HL-60/S4 treated with phorbol 12-myristate 13-acetate at 8.2 ng/mL for 4 days and 3 days (cell line): ENCODE data around the gene DZIP1.

Experiments used
- in situ Hi-C: fragments of 300-500 bp; cut with MboI; formaldehyde crosslinking; loops from 2 replicates; pipeline ENCODE4 v1.15.0; 2022; ENCODE audit warnings: low sequenced_read_pairs

The DZIP1 gene

DNA sequence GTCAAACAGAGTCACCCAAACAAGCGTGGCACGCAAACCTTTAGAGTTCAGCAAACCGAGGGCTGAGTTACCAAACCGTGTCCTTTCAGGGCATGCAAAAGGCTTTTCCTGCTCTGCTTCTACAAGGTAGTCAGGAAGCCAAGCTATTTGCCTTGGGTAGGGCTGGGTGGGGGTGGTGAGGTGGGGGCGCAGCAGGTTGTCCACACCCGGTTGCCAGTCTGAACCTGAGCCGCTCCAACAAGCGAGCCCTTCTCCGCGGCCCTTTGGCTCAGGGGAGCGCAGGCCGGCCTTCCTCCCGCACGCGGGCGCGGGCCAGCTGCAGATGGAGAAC is 92.3 kb downstream of the DZIP1 start:
- in situ Hi-C loops, result no loop called here

DNA sequence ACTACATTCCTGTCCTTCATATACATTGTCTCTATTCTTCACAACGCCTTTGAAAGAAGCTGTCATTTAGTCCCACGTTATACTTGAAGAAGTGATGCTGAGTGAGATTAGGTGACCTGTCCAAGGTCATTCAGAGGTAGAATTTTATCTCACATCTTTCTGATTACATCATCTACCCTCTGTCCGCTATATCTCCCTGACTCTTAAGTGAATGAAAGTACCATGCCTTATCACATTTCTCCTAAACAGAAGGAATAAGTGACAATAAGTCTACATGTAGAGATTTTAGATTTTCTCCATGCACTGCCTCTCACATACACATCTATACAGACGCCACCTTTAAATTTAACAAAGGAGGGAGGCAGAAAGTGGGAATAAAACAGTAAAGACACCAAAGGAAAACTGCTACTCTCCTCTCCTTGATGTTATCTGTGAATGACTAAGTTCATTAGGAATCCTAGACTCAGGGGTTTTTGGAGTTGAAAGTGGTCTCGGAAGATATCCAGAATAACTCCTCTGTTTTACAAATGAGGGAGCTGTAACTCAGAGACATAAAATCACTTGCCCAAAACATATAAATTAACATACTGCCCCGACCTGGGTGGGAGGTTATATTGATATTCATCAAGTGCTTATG is 96.9 kb downstream of the DZIP1 start:
- in situ Hi-C loops, result no loop called here

DNA sequence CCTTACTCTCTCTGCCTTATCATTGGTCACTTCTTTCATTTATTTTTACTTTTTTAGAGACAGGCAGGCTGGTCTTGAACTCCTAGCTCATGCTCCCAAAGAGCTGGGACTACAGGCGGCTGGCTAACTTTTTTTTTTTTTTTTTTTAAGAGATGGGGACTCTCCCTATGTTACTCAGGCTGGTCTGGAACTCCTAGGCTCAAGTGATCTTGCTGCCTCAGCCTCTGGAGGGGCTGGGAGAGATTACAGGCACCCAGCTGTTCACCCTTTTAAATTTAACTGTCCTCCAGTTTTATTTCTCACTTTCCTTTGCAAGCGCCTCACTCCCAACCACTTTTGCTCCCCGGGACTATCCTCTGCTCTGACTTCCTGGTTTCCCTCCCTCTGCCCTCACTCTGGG is 97.6 kb downstream of the DZIP1 start:
- in situ Hi-C loops, result no loop called here

DNA sequence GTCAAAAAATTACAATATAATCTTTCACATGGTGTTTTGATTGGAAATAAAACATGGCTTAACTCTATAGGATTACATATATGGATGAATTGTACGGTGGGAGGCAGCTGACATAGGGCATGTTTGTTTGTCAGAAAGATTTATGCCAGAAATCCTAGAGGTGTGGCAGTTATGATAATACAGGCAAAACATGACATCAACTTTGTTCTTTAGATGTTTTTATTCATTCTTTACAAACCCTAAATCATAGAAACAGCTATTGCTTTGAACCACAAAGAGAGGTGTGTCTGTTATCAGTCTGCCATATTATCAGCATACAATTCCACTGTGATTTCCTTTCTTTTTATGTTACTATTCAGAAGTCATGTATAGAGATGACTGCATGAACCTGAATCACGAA is 100.2 kb downstream of the DZIP1 start:
- in situ Hi-C loops, result no loop called here

DNA sequence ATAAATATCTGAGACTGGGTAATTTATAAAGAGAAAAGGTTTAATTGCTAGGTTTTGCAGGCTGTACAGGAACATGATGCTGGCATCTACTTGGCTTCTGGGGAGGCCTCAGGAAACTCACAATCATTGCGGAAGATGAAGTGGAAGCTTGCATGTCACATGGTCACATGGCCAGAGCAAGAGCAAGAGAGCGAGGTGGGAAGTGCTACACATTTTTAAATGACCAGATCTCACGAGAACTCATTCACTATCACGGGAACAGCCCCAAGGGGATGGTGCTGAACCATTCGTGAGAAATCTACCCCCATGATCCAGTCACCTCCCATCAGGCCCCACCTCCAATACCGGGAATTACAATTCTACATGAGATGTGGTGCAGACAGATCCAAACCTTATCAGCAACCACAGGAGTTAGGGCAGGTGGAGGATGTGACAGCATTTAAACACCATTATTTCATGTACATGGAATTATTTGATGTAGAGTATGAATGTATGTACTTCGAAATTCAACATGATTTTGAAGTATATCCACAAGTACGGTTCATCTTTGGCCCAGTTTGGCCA is 102.5 kb downstream of the DZIP1 start:
- in situ Hi-C loops, result no loop called here

DNA sequence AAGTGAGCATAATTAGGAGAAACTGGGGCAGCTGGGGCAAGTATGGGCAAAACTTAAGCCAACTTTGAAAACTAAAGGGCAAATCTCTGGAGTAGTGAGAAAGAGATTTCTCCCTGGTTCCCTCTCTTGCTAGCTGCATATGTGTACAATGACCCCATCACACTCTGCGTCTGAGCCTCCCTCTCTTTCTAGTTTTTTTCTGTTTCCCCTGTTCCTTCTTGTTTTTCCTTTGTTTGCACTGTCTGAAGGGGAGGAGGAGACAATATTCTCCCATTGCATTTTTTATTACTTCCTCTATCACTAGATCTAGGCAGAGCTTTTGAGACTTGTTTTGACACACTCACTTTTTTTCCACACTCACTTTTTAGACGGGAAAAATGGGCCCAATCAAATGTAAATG is 103.2 kb downstream of the DZIP1 start:
- in situ Hi-C loops, result no loop called here

DNA sequence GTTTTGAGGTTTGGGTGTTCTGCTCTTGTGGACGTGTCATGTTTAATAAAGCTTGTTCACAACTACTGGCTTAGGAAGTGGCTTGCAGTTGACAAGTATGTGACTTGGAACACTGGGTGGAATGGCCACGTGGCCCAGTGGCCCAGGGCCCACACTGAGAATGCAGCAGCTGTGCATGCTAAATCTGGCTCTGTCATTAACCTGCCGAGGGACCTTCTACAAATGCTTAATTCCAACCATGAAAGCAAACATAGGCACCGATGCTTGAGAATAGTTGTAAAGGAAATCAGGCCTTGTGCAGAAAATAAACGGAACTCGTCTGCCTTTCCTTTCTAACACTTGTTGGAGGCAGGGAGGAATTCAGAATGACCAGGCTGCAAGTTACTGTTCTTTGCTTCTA is 103.6 kb downstream of the DZIP1 start:
- in situ Hi-C loops, result no loop called here

DNA sequence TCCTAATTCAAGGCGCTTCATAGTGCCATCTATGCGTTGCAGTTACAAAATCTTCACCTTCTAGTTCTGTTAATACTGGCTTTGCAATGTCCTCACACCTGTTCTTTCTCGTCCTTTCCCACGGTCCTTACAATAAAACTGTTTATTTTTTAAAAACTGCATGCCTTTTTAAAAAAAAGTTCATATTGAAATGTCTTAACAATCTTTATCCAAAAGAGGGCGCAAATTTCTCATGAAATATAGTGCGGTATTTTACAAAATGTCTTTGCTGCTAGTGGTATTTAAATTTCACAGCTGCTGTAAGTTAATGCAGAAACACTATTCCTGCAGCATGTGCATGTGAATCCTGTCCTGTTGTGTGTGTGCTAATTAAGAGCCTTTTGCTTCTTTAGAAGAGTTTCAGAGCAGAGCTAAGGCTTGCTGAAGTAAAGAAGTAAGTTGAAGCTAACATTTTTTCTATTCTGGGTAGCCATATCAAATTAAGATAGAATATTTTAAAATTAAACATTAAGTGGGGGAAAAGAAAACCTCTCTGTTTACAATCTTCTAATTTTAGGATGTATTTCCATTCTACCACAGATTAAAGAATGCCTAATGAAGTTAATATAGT is 107.8 kb downstream of the DZIP1 start:
- in situ Hi-C loops, result no loop called here

DNA sequence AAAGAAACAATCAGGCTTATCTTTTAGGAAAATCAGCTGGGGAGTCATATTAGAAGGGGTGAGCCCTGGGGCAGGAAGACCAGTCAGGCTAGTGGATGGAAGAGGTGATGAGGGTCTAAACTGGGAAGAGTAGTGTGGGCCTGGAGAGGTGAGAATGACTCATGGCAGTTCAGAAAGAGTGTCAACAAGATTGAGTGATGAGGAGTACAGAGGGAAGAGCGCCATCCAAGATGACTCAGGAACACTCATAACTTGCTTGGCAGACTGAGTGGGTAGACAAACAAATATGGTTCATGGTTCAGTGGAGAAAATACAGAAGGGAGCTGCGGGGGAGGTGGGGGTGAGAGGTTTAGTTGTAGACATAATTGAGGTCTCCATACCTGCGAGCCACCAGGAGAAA is 109.3 kb downstream of the DZIP1 start:
- in situ Hi-C loops, result no loop called here

DNA sequence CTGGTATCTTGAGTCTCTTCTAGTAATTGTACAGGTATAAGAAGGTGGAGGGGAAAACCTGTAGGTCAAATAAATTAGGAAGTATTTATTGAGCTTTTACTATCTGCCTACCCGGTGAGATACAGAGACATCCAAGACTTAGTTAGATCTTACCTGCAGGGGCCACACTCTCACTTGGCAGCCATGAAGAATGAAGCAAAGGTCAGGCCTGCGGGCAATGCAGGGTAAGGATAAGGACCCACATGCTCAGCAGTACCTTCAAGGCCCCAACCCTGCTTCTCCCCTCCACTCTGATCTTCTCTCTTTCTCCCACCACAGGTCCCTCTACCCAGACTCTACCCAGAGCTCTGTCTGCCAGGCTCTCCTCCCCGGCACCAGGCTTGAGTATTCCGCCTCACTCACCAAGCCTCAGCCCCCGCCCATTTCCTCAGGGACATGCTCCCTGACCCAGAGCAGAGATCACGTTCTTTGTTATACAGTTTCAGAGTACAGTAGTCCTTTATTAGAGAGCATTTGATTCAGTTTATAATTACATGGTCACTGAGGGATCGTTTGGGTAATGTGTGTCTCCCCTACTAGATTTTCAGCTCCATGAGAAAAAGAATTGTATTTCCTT is 110.9 kb downstream of the DZIP1 start:
- in situ Hi-C loops, result no loop called here

DNA sequence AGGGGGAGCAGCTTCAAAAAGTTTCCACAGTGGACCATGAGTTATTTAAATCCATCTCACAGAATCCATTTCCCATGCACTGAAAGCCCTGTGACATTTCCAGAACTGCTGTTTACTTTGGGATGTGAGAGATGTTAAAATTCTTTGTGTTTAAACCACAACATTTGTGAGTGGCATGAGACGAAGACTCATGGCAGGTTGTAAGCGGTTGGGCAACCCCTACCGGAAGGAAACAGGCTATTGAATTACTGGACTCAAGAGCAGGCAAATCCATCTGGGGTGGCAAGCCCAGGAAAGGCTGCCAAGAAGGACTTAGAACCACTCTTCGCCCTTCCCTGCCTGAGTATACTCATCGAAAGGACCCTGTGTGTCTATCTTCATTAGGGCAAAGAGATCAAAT is 114.3 kb downstream of the DZIP1 start:
- in situ Hi-C loops, result no loop called here
